HTR-8/SVneo (cell line): Measurements from ENCODE around the gene ACAP2.
"Not testable (repeated sequence)": the region's sequence is repeated elsewhere in the genome, so short reads cannot be mapped to it uniquely, and the experiment has no call there.

Experiments used
- DNase-seq: peaks from one replicate; pipeline ENCODE4 v3.0.0; 2011; ENCODE audit warnings: low spot score, mixed read lengths; ENCODE audit not compliant: insufficient read length
- FAIRE-seq: peaks from 2 replicates; lab custom pipeline; 2011; peaks lifted over from hg19 to GRCh38; lab: Jason Lieb, UNC

Gene ACAP2

DNA sequence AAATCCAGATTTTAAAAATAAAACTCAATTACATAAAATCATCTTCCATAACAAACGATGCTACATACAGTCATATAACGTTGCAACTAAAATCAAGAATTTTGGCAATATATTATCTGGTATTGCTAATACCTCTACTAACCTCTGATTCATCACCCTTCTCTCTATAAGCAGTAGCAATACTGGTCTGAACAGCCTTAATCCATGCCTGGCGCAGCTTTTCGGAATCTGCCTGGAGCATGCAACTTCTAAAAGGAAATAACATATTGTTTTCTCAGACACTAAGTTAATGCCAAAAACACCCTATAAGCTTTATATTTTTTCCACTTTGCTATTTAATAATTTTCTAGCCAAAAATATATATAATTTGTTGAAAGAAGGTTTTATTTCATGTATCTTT lies 136.5 kb downstream of the ACAP2 start:
- no peak for FAIRE-seq
- DNase-seq = no peak

DNA sequence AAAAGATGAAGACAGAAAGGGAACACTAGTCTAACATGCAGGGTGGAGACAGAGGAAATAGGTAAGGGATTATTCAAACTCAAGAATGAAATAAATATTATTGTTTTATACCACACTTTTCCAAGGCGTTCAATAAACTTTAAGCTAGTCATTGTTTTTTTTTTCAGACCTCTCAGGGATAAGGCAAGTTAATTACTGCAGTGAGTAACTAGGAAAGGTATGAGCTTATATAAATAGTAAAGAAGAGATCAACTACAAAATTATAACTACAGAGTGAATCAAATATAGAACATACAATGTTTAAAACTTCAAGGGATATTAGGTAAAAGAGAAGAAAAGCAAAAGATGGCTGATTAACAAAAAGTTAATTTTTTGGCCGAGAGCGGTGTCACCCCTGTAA lies 140.4 kb downstream of the ACAP2 start:
- DNase-seq (no peak), FAIRE-seq (no peak)

DNA sequence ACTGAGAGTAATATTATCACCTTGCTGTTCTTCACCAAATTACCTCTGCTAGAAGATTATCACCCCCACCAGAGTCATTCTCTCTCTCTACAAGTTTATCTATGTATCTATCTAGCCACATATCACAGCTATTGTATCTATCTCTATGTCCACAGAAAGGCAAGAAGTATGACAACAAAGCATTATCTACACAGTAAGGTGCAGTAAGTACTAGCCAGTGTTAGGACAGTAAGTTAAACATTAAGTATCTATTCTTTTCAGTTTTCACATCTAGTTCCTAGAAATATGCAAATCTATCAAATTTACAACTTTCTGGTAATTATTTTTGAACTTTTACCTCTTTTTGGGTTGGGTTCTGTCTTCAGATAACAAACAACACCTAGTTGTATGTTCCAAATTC lies 145.4 kb downstream of the ACAP2 start:
- DNase-seq (no peak), FAIRE-seq (no peak)

DNA sequence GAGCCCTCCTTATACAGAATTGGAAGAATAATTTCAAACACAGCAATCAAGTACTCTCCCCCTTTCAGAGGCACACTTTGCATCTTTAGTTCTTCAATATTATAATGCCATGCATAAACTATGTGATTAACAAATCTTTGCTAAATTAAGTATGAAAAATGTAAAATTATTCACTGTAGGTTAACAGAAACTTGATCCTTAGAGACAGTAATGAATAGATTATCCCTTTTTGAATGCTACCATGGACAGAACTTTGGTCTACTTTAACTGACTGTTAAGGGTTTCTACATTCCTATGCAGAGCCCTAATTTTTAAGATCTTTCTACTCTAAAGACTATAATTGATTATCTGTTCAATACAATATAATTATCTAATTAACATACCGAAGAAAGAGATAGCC lies 146.2 kb downstream of the ACAP2 start:
- DNase-seq (no peak), FAIRE-seq (no peak)

DNA sequence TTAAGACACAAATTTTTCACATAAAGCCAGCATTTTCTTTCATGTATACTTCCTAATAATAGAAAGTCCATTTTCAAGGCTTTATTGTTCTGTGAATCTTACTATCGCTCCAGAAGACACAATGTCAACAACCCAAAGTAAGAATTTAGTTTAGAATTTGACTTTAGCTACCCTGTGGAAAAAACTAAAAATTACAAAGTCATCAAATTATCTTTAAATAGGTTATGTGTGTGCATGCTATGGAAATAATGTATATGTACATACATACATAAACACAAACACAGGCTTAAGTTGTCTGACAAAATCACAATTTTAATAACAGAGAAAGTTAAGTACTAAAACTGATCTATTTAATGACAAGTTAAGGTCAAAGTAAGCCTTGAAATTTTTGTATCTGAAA lies 151.7 kb downstream of the ACAP2 start:
- DNase-seq = no peak
- no peak for FAIRE-seq

DNA sequence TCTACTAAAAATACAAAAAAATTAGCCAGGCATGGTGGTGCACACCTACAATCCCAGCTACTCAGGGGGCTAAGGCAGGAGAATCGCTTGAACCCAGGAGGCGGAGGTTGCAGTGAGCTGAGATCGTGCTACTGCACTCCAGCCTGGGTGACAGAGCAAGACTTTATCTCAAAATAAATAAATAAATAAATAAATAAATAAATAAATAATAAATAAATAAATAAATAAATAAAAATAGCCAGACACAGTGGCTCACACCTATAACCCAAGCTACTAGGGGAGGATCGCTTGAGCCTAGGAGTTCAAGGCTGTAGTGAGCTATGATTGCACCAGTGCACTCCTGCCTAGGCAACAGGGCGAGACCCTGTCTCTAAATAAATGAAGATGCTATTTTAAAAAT lies 152.2 kb downstream of the ACAP2 start:
- FAIRE-seq, DNase-seq: not testable (repeated sequence)

DNA sequence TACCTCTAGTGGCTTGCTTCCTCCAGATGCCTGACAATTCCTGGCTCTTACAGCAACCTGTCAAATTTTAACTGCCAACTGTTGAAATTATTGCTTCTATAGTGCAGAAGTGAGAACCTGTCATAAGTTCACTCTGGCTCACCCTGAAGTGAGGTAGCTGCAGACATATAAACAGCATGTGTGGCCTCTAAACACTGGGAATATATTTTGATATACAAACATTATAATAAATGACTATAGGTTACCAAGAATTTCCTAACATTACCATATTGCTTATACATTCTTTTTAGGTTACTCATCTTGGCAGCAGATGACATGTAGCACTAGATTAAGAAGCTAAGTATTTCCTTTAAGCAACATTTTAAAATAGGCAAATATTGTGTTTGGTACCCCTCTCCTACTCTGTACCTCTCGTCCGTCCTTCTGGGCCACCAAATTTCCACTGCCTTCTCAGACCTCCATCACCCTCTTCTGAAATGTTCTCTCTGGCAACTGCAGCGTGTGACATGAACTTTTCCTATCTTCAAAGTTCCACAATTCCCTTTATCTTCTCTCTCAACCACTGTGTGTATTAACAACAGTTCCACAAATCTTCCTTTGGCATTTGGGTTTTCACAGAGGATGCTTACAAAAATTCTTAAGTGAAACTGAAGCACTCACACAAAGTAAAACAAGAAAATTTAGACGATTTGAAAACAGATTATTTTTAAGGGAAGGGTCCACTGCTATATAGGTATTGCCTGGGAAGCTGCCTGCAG lies 156.5 kb downstream of the ACAP2 start:
- FAIRE-seq (no peak), DNase-seq (peak; percentile 5)

DNA sequence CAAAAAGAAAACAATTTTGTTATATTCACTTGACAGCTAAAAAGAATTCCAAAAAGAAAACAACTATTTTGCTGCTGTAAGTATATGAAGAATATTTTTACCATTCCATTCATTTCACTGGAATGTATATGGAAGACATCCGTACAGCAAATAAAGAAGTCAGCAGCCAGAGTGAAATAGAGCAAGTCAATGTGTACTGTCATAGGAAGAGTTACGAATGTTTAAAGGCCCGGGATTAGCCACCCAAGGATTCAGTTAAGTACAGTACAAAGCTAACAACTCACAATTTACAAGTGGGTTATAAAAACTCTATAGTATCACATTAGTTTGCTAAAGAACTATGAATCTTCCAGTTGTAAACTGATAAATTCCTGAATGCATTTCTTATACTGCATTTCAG lies 157.4 kb downstream of the ACAP2 start:
- FAIRE-seq (no peak), DNase-seq (no peak)

DNA sequence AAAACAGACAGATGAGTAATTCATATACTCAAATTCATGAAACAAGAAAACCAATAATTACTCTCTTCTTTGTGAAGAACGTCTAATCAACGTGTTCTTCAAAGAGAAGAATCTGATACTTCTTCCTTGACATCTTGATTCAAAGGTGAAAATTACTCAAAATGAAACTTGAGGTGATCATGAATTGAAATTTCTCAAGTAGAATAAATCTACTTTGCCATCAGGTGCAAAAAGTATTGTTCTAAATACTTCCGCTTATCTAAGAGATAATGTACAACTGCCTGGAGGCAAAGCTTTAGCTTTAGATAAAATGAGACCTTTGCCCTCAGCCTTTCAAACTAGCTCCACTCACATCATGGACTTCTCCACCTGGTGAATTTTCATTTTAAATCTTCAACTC lies 158.0 kb downstream of the ACAP2 start:
- no peak for FAIRE-seq
- DNase-seq = no peak

DNA sequence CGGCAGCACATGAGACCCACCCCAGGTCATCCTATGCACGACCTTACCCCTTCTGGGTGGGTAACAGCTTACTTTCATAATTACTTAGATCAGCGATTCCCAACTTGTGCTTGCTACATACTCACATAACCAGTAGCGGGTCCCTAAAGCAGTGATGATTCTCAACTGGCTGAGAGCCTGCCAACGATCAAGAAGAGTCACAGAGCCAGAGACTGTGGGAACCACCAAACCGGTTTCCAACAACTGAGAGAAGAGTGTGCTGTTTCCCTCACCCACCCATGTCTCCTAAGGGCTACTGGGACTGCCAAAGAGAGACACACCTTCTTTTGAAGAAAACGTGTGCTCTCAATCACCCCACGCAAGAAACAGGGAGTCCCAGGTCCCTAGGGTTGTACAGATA lies 159.9 kb downstream of the ACAP2 start:
- no peak for FAIRE-seq
- no peak for DNase-seq

DNA sequence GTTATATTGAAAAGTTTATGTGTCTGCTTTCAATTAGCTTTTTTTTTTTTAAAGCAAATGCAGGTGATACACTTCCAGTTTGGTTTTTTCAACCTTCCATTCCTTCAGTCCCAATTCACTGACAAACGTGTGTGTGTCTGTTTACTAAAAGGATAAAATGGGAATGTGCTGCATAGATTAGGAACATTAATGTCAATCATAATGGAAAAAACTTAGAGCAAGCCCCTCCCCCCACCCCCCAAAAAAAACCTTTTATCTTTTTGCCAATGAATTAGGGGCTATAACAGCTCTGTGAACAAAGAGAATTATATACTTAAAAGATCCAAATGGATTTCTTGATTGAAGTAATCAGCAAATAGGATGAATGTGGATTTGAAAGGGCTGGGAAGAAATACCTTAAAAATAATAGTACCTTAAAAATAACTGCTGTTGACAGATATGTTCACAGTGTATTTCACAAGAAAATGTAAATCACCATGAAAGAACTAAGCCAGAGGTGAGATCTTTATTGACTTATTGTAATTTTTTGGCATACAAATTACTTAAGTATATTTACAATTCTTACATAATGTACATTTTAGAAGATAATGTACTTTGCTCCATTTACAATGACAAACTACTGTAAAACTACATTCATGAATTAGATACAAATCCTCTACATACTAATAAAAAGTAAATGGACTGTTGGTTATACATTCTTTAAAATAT lies 168.4 kb downstream of the ACAP2 start:
- FAIRE-seq (no peak), DNase-seq (no peak)

DNA sequence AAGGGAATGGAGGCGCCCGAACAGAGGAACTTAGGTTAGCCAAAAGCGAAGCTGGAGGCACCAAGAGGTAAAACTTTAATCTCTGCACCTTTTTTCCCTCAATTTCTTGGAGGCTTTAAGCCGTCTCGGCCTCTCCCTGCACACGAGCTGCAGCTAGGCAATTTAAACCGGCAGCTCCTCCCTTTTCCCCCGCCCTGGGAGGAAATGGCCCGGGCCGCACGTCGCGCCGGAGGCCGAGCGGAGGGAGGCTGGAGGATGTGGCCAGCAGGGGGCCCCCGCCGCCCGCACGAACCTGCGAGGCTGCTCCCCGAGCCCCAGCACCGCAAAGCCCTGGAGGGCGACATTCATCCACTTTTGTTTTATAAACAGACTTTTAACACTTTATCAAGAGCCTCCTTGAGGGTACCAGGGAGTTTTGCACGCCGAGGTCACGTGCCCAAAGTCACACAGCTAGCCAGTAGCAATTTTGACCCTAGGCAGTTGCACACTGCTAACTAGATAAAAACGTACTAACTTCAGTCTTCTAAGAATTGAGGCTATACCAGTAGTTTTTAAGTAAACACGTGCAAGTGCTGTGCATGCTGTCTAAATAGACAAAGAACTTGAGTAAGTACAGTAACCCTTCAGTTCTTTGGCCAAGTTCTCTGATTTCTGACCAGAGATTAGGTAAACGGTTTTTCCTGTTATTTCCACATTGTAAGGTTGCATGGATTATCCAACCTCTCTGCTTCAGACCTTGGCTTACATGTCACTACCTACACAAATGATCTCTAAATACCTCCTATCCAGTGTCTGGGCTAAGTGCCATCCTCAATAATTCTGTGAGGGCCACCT lies 171.2 kb downstream of the ACAP2 start:
- DNase-seq = peak; percentile 87
- peak; percentile 13 for FAIRE-seq

DNA sequence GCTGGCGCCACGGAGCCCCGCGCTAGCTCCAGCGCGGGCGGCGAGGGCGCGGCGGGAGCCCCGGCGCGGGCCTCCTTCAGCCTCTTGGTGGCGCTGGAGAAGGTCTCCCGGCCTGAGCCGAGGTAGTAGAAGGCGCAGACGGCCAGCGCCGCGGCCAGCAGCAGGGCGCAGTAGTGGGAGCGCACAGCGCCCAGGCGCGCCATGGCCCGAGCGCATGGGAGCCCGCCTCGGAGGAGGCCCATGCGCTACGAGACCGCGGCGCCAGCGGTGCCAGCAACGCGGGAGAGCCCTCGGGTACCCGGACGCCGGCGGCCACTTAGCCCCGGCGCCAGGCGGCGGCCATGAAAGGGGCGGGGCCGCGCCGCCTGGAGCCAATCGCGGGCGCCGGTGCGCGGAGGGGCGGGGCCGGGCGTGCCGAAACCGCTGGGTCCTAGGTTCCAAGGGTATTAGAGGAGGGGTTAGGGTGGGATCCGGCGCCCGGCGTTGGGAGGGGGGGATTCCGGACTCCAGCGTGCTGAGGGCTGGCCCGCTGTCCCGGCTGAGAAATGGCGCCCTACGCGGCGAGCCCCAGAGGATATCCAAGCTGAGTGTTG lies 171.9 kb downstream of the ACAP2 start, which contains the start of gene XXYLT1:
Gene XXYLT1 (minus strand): TSS at position 343 of the 593 bp plus-strand sequence. CDS start 101 bp downstream, at position 242.
- no peak for FAIRE-seq

DNA sequence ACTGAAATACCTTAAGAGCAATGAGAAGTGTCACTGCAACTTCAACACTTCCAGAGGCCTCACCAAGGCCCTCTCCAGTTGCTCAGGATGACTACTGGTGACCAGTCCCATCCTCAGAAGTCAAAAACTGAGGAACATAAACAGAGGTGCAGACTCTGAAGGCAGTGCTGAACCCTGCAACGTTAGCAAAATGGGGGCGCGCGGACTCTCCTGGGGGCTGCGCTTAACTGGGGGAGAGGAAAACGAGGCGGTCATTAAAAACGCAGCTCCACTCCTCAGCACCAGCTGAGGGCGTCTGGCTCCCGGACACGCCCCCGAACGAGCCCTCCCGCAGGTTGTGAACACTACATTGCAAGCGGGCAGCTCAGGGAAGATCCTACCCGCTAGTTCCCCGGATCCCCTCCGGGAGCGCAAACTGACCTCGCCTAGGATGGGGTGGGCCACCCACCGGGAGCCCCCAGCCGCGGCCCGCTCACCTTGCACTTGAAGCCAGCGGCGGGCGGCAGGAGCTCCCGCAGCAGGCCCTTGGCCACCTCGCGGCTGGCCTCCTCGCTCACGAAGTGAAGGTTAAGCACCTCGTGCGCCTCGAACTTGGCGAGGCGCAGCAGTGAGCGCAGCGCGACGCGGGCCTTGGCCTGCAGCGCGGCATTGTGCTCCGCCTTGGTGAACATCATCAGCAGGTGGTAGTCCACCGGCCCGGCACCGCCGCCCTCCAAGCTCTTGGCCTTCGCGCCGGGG lies 172.6 kb downstream of the ACAP2 start:
- FAIRE-seq (no peak), DNase-seq (peak; percentile 56)

More for the DNA sequence above, 171.9 kb downstream of the ACAP2 start, which contains the start of gene XXYLT1:
- DNase-seq = peak; percentile 89

DNA sequence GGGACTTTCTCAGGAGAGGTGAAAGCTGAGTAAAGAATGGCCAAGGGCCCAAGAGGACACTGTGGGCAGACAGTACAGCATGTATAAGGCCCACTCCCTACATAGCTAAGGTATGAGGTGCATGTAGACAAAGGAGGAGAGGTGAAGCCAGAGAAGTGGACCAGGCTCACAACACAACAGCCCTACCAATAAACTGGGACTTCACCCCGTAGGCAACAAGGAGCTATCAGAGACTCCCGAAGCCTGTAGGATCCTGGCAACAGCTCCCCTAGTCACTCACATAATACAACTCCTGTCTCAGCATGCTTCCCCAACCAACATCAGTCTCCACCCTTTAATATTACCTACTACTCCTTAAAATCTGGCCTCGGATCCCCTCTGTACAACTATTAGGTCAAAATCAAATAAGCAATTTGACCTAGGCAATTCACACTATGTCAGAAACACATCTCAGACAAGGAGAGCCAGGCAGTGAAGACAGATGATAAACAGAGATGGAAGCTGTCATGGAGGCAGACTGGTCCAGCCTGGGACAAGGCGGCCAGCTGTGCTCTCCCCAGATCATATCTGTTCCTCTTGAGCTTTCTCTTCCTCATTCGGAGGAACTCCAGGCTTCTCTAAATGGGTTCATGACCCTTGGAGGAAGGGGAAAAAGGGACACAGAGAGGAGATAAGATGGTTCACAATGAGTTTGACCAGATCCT lies 173.3 kb downstream of the ACAP2 start:
- DNase-seq (no peak), FAIRE-seq (no peak)

DNA sequence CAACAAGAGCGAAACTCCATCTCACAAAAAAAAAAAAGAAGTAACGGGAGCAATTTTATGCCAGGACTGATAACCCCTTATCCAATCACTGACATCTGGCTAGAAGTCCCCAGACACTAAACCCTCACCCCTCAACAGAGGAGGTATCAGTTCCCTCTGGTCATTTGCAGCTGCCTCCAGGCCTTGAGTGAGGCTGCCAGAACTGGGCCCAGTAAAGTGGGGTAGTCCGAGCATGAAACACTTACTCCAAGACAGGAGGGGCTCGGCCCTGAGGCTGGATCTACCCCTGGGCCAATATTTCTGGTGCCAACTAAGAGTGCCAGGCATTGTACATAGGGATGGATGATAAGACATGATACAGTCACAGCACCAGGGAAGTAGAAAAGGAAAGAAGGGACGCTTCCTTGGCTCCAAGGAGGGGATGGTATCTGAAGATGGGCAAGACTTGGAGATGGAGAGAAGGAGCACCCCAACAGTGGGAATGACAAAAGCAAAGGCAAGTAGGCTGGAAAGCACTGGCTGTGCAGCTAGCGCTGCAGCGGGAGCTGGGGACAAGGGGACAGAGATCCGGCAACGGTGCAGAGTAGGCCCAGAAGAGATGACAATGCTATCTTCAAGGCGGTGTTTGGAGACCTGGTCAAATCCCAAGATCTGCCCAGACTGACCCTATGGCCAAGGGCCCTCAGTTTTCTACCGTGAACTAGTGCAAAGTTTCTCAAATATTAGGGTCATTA lies 174.1 kb downstream of the ACAP2 start:
- DNase-seq (no peak), FAIRE-seq (no peak)

DNA sequence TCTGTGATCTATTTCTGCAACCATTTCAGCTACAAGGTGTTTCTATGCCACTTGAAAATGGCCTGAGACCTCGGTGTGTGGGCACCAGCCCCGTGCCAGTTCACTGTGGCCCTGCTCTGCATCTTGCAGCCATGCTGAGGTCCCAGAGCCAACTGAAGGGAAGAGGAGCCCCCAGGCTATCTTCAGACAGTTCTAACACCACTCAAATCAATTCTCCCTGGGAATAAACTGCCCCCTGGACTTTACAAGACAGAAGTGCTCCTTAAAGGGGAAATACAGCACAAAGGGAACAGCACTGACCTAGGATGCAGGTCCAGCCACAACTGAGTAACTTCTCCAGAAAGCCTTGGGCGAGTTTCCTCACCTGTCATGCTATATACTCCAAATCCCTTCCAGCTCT lies 175.7 kb downstream of the ACAP2 start:
- FAIRE-seq (no peak), DNase-seq (no peak)

DNA sequence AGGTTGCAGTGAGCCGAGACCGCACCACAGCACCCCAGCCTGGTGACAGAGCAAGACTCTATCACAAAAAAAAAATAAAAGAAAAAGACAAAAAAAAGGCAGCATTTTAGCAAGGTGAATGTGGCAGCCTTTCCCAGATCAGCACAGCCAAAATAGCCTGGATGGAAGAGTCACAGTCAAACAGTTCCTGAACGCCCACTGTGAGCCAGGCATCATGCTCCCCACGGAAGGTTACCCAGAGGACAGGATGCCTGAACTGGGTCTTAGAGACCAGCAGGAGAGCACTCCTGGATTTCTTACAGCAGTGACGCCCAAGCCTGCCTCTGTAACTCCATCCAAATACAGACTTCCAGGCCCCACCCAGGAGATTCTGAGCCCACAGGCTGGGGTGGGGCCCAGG lies 176.4 kb downstream of the ACAP2 start:
- DNase-seq (no peak), FAIRE-seq (no peak)
